Measurements from ENCODE around the gene NBL1.

DNA sequence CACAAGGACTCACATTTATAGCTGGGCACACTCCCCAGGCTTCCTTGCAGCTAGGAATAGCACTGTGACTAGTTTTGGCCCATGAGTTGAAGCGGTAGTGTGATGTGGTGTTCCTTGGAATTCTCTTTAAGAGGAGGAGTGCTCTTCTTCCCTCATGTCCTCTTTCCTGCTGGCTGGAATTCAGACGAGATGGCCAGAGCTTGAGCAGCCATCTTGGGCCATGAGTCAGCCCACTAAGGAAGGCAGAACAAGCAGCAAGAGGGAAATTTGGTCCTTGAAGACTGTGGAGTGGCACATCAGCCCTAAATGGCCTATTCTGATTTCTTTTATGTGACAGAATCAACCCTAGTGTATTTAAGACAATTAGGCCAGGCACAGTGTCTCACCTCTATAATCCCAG, 40.6 kb downstream of the NBL1 start:
- no peak for TF ChIP-seq POLR2A (IDR thresholded peaks at IDR 0.05; ENCODE audit: low read depth, low read length)
- TF ChIP-seq TAF1 (IDR thresholded peaks at IDR 0.05; ENCODE audit: borderline replicate concordance, low read depth, low read length): no peak
